HFF-Myc (cell line): ENCODE data around the gene NSD2.
A peak's percentile ranks its signal among the peaks of the same experiment; 100 is the strongest.
"Not testable (repeated sequence)": the region's sequence is repeated elsewhere in the genome, so short reads cannot be mapped to it uniquely, and the experiment has no call there.

ENCODE experiments used
- DNase-seq: peaks from one replicate; pipeline ENCODE4 v3.0.0-alpha.2; 2011; ENCODE audit warnings: low read depth; ENCODE audit errors: extremely low read depth
- H3K4me3 ChIP-seq: replicated peaks from 2 replicates; pipeline ENCODE4 v1.5.1; 2011; ENCODE audit warnings: low read depth, mild to moderate bottlenecking, control low read depth, low read length
- CTCF ChIP-seq: IDR thresholded peaks from 2 replicates; pipeline ENCODE4 v1.5.1; 2012; ENCODE audit warnings: mild to moderate bottlenecking, low read depth, low read length, control low read depth; ENCODE audit errors: missing control alignments

Gene NSD2

GRCh38 chr4:1996866-1997611 lies 125.8 kb downstream of the NSD2 start:
- TF ChIP-seq CTCF, result no peak
- DNase-seq, result no peak
- H3K4me3 ChIP-seq, result no peak overlapping the region

- no peak overlapping the region for H3K4me3 ChIP-seq
- no peak for TF ChIP-seq CTCF
- DNase-seq, result no peak
Measured at GRCh38 chr4:1997712-1998111, 126.5 kb downstream of the NSD2 start.

GRCh38 chr4:1998296-1998695 lies 127.1 kb downstream of the NSD2 start:
- no peak for DNase-seq
- no peak overlapping the region for H3K4me3 ChIP-seq
- no peak for TF ChIP-seq CTCF

- not testable (repeated sequence) for H3K4me3 ChIP-seq, DNase-seq
Measured at GRCh38 chr4:1999308-1999707, 128.1 kb downstream of the NSD2 start.

- DNase-seq, H3K4me3 ChIP-seq: not testable (repeated sequence)
Measured at GRCh38 chr4:2003361-2003760, 132.2 kb downstream of the NSD2 start.

GRCh38 chr4:2006367-2006766 lies 135.2 kb downstream of the NSD2 start:
- H3K4me3 ChIP-seq, result no peak overlapping the region
- DNase-seq, result no peak
- no peak for TF ChIP-seq CTCF

- no peak for TF ChIP-seq CTCF
- peak overlapping the region; percentile 78 for H3K4me3 ChIP-seq
- DNase-seq, result no peak
Measured at GRCh38 chr4:2006956-2007653, 135.9 kb downstream of the NSD2 start.
